T-cell (primary cell): ENCODE data around the gene EMD. TPM values are rescaled to one million over a fixed set of nuclear protein-coding genes. Genes with fewer than 3 reads are reported as not detected.
"Not testable (repeated sequence)": the region's sequence is repeated elsewhere in the genome, so short reads cannot be mapped to it uniquely, and the experiment has no call there.

Source experiments
- ATAC-seq, 4 experiments: fragments of 200-7000 bp in 3 of 4; fragments of 150-1000 bp in 1 of 4; cut with Tn5 transposase; replicated peaks in 1 of 4; 1 replicate in 3 of 4; 2 replicates in 1 of 4; pipeline ENCODE4 v1.10.0; 2021; ENCODE audit warnings: moderate library complexity in 3 of 4, mild to moderate bottlenecking in 2 of 4, moderate number of reproducible peaks in 1 of 4
- CTCF ChIA-PET, 2 donors: fragments of 300-600 bp; sonication (Branson Sonifier 250); formaldehyde crosslinking; loops; one replicate each; lab custom pipeline; 2022; ENCODE audit warnings: antibody characterized with exemption in 2 of 2; lab: Charles Lee
- POLR2A ChIA-PET, 2 donors: fragments of 300-600 bp; sonication (Branson Sonifier 250); formaldehyde crosslinking; loops; one replicate each; lab custom pipeline; 2022; ENCODE audit warnings: antibody characterized with exemption in 2 of 2; lab: Charles Lee
- DNase-seq, 35 experiments: peaks; one replicate each; pipeline versions ENCODE4 v3.0.0 to v3.0.0-alpha.2; 2013 to 2023
- H3K27ac ChIP-seq: one replicate; pipeline ENCODE4 v1.5.1; 2013; ENCODE audit warnings: low read length
- H3K27me3 ChIP-seq, 2 experiments: replicated peaks in 1 of 2; 1 replicate in 1 of 2; 2 replicates in 1 of 2; pipeline versions ENCODE4 v1.6.1 to v1.7.0; 2013; ENCODE audit warnings: low read length in 1 of 2, mixed read lengths in 1 of 2; ENCODE audit not compliant: control insufficient read depth in 2 of 2, insufficient read depth in 2 of 2; ENCODE audit errors: extremely low read depth in 1 of 2
- H3K36me3 ChIP-seq, 2 donors: 1 replicate in 1 of 2; 2 replicates in 1 of 2; pipeline versions ENCODE4 v1.6.1 to v1.7.0; 2013; ENCODE audit warnings: low read length in 1 of 2; ENCODE audit not compliant: control insufficient read depth in 2 of 2, insufficient read depth in 1 of 2; ENCODE audit errors: extremely low read depth in 1 of 2
- H3K4me1 ChIP-seq, 2 experiments: 1 replicate in 1 of 2; 2 replicates in 1 of 2; pipeline versions ENCODE4 v1.6.1 to v1.7.0; 2013; ENCODE audit warnings: low read length in 2 of 2, mixed read lengths in 1 of 2; ENCODE audit not compliant: insufficient read depth in 2 of 2, control insufficient read depth in 1 of 2; ENCODE audit errors: extremely low read depth in 1 of 2
- H3K4me3 ChIP-seq, 2 donors: 1 replicate in 1 of 2; 2 replicates in 1 of 2; pipeline versions ENCODE4 v1.5.1 to v1.7.0; 2013; ENCODE audit warnings: mild to moderate bottlenecking in 2 of 2, low read length in 1 of 2, moderate library complexity in 1 of 2; ENCODE audit not compliant: control insufficient read depth in 1 of 2; ENCODE audit errors: extremely low read depth in 1 of 2
- H3K9me3 ChIP-seq: 2 replicates; pipeline ENCODE4 v1.7.0; 2013
- H3K27ac Mint-ChIP-seq, 2 donors: one replicate each; pipeline ENCODE4 v1.8.0; 2020 to 2021; ENCODE audit warnings: mild to moderate bottlenecking in 2 of 2, mixed read lengths in 2 of 2
- H3K27me3 Mint-ChIP-seq, 2 donors: one replicate each; pipeline ENCODE4 v1.8.0; 2021 to 2022; ENCODE audit warnings: mixed read lengths in 2 of 2
- H3K36me3 Mint-ChIP-seq: one replicate; pipeline ENCODE4 v1.8.0; 2021; ENCODE audit warnings: mixed read lengths
- H3K4me1 Mint-ChIP-seq, 3 donors: one replicate each; pipeline ENCODE4 v1.8.0; 2020 to 2022; ENCODE audit warnings: mixed read lengths in 3 of 3, mild to moderate bottlenecking in 1 of 3
- H3K4me3 Mint-ChIP-seq, 3 donors: one replicate each; pipeline ENCODE4 v1.8.0; 2020 to 2022; ENCODE audit warnings: mild to moderate bottlenecking in 3 of 3, mixed read lengths in 3 of 3, moderate library complexity in 3 of 3
- H3K9me3 Mint-ChIP-seq, 3 donors: one replicate each; pipeline ENCODE4 v1.8.0; 2020 to 2022; ENCODE audit warnings: mixed read lengths in 3 of 3
- WGBS: methylation state at CpG from one replicate; pipeline ENCODE4 v1.1.5; 2013; ENCODE audit warnings: missing lambda C conversion rate; ENCODE audit not compliant: insufficient coverage; 5-methylcytosine and 5-hydroxymethylcytosine counted together
- total RNA-seq, 35 experiments: library from RNA in 6 of 35; stranded (reverse) in 6 of 35; fragments of 120-200 nt in 1 of 35; gene quantifications; one replicate each; pipeline versions ENCODE4 v1.2.1 to v1.2.4 and lab custom pipeline; 2013 to 2026

EMD gene
- total RNA-seq, 5 donors from 2014 or later (not counting 1 experiment from before 2014, with no cell fraction given): 73.4 to 136 (median 80.4) TPM

GRCh38 chrX:154384284-154384892 is 5.3 kb downstream of the EMD start:
- WGBS: 90% methylated on average over 6 of the region's 8 CpGs
- POLR2A ChIA-PET: interaction anchor here in 1 of 2 donors (0.5 kb wide), 1 partner anchor 160 kb away, joined by 3 read pairs; no protein-coding TSS in a partner anchor
- peak overlapping the region in 1 of 2 donors; percentile 64 for H3K27ac Mint-ChIP-seq

GRCh38 chrX:154388094-154388493 is 9.0 kb downstream of the EMD start:
- H3K9me3 ChIP-seq, H3K4me1 ChIP-seq, H3K36me3 Mint-ChIP-seq, H3K27ac Mint-ChIP-seq, CTCF ChIA-PET, H3K27ac ChIP-seq, POLR2A ChIA-PET, DNase-seq, H3K27me3 Mint-ChIP-seq, H3K4me3 Mint-ChIP-seq, H3K36me3 ChIP-seq, H3K27me3 ChIP-seq, H3K9me3 Mint-ChIP-seq, H3K4me1 Mint-ChIP-seq, H3K4me3 ChIP-seq: not testable (repeated sequence)
- WGBS: no CpG with 5 or more reads among the region's 20 CpGs
- peak; percentile 17 to 24 (median 23) for ATAC-seq

More at GRCh38 chrX:154384284-154384892, 5.3 kb downstream of the EMD start:
- H3K36me3 ChIP-seq: peaks cover 3 to 15% of the 10 kb centered on the region in 2 donors
- no peaks in the 10 kb centered on the region for H3K9me3 Mint-ChIP-seq
- no peaks in the 10 kb centered on the region for H3K27me3 ChIP-seq
- no peak overlapping the region for H3K27ac ChIP-seq
- DNase-seq (no peak), ATAC-seq (no peak)
- H3K4me3 ChIP-seq: no peak overlapping the region
- peaks cover 4 to 14% of the 10 kb centered on the region in 2 experiments for H3K4me1 ChIP-seq
- H3K36me3 Mint-ChIP-seq: no peaks in the 10 kb centered on the region
- H3K27me3 Mint-ChIP-seq: no peaks in the 10 kb centered on the region
- CTCF ChIA-PET: interaction anchor here in 1 of 2 donors (1.2 kb wide), 1 partner anchor 11 kb away, joined by 3 read pairs; no protein-coding TSS in a partner anchor
- no peaks in the 10 kb centered on the region for H3K9me3 ChIP-seq
- peaks cover 12 to 15% (median 12%) of the 10 kb centered on the region in 3 donors for H3K4me1 Mint-ChIP-seq
- H3K4me3 Mint-ChIP-seq: no peak overlapping the region

DNA sequence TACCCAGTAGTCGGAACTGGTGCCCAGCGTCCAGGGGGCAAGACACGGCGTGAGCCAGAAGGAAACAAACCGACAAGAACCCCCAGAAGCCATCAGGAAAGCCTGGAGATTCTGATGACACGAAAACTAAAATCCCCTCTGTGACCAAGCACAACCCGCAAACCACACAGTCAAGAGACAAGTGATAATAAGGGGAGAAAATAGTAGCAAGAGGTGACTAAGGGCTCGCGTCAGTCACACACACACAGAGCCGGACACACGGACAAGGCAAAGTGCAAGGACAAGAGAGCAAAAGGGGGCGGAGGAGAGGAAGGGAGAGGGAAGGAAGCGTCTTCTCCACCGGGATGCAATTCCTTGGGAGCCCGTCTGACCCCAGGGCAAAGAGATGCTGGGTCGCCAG is 9.6 kb downstream of the EMD start:
- POLR2A ChIA-PET, H3K27ac ChIP-seq: not testable (repeated sequence)
- WGBS: no CpG with 5 or more reads among the region's 16 CpGs

DNA sequence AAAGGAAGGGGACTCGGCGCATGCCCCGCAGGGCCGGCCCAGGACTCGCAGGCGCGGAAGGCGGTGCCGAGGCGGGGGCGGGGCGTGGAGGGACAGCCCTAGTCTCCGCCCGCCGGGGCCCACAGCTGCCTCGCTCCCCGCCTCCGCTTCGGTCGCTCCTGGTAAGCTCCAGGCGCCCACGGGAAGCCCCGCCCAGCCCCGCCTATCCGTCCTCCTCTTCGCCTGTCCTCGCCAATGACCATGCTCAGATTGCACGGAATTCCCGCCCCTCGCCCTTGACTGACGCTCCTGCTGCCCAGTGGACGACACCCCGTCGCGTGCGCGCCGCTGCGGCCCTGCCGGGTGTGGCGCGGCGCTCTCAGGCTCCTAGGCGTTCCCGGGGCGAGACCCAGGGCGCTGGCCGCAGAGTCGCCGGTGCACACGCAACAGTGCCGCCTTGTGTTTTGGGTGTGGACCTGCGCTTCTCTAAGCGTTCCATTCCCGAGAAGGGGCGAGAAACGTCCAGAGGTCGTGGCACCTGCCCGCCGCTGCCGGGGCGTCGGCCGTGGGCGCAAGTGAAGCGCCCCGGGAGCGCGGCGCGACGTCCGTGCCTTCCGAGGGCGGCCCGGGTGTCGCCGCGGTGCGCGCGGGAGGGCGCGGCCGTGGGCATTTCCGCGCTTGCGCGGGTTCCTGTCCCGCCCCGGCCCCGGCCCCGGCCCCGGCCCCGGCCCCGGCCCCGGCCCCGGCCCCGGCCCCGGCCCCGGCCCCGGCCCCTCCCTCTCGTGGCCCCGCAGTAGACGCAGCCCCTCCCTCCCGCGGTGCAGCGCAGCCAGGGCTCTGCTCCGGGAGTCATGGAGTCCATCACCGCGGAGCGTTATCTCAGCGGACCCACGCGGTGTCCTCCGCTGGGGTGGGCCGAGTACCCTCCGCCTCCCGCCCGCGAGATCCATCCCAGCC is 11.0 kb downstream of the EMD start:
- H3K27me3 ChIP-seq, H3K9me3 ChIP-seq, H3K27me3 Mint-ChIP-seq, H3K4me3 Mint-ChIP-seq, H3K4me1 Mint-ChIP-seq, H3K4me1 ChIP-seq, CTCF ChIA-PET, H3K36me3 ChIP-seq, H3K9me3 Mint-ChIP-seq, POLR2A ChIA-PET, H3K4me3 ChIP-seq, H3K27ac Mint-ChIP-seq, H3K36me3 Mint-ChIP-seq: not testable (repeated sequence)
- WGBS: no CpG with 5 or more reads among the region's 121 CpGs
- ATAC-seq (peak; percentile 74 to 82 (median 76)), DNase-seq (peak in 2 of 35 experiments; percentile 36 to 56)
- peak overlapping the region; percentile 44 for H3K27ac ChIP-seq

More for the DNA sequence above, 9.6 kb downstream of the EMD start:
- H3K4me3 ChIP-seq, H3K27ac Mint-ChIP-seq, ATAC-seq, H3K27me3 Mint-ChIP-seq, H3K36me3 Mint-ChIP-seq, H3K4me1 ChIP-seq, H3K4me1 Mint-ChIP-seq, DNase-seq, H3K36me3 ChIP-seq, H3K27me3 ChIP-seq, CTCF ChIA-PET, H3K4me3 Mint-ChIP-seq, H3K9me3 Mint-ChIP-seq, H3K9me3 ChIP-seq: not testable (repeated sequence)

DNA sequence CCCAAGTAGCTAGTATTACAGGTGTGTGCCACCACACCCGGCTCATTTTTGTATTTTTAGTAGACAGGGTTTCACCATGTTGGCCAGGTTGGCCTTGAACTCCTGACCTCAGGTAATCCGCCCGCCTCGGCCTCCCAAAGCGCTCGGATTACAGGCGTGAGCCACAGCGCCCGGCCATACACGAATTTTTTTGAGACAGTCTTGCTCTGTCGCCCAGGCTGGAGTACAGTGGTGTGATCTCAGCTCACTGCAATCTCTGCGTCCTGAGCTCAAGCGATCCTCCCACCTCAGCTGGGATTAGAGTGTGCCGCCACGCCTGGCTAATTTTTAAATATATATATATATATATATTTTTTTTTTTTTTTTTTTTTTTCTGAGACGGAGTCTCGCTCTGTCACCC is 17.3 kb downstream of the EMD start:
- WGBS: 100% methylated on average over 5 of the region's 17 CpGs
- DNase-seq, H3K27me3 ChIP-seq, H3K9me3 Mint-ChIP-seq, H3K27ac ChIP-seq, H3K9me3 ChIP-seq, ATAC-seq, POLR2A ChIA-PET, H3K27ac Mint-ChIP-seq, H3K27me3 Mint-ChIP-seq, H3K4me3 ChIP-seq: not testable (repeated sequence)
- Mint-ChIP-seq H3K36me3 (peaks cover 23% of the 10 kb centered on the region), H3K4me1 (peaks cover 20 to 30% (median 22%) of the 10 kb centered on the region in 3 donors), H3K4me3 (peak overlapping the region; percentile 97 to 100 (median 99))
- Histone ChIP-seq H3K36me3 (peaks cover 0 to 20% of the 10 kb centered on the region in 2 donors), H3K4me1 (peaks cover 3 to 32% of the 10 kb centered on the region in 2 experiments)
- CTCF ChIA-PET: interaction anchor here (0.7 kb wide), 2 partner anchors 31 to 84 kb away, joined by 3 to 4 read pairs; no protein-coding TSS in a partner anchor
